ENCODE results near the gene TMEM223.
"Not testable (repeated sequence)": the region's sequence is repeated elsewhere in the genome, so short reads cannot be mapped to it uniquely, and the experiment has no call there.

The TMEM223 gene

GRCh38 chr11:62799486-62799885 is 7.7 kb upstream of the TMEM223 start:
- no peak for DNase-seq (ENCODE audit: low read depth)

DNA sequence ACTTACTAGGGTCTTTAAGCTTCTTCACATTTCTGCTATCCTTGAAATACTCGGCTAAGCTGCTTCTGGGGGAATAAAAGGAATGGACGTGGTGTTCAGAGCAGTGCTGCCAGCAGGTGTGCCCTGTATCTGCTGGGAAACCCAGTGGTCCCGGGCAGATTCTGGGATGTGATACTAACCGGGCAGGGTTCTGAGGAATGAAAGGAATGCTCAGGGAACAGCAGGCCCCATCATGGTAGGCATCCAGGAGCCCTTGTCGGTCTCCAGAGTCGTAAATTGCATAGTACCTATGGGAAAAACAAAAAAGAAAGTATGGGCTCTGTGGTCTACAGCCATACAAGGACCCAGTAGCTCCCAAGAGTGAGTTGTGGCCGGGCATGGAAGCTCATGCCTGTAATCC is 4.5 kb upstream of the TMEM223 start:
- no peak for DNase-seq (ENCODE audit: low read depth)

DNA sequence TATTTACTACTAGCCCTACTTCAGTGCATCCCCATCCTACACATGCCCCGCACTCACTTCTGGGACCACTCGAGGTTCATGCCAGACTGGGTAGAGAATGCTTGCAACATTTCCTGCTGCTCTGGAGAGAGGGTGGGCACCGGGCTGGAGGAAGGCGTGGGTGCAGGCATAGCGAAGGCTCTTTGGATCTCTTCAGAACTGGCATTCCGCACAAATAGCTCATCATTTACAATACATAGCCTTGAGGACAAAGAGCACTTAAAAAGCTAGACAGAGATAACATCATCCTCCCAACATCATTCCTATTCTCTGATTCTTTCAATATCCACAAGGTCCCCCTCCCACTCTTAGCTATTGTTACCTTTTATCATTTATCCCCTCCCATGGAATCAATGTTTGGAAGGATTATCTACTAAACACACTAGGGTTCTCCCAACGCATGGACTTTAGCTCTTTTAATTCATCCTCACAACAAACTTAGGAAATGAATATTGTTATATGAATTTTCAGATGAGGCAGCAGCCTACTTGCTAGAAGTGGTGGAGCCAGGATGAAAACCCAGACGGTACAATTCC is 2.5 kb upstream of the TMEM223 start:
- DNase-seq (ENCODE audit: low read depth) = no peak

GRCh38 chr11:62792202-62792575 is 383 bp upstream of the TMEM223 start:
- no peak for DNase-seq (ENCODE audit: low read depth)

DNA sequence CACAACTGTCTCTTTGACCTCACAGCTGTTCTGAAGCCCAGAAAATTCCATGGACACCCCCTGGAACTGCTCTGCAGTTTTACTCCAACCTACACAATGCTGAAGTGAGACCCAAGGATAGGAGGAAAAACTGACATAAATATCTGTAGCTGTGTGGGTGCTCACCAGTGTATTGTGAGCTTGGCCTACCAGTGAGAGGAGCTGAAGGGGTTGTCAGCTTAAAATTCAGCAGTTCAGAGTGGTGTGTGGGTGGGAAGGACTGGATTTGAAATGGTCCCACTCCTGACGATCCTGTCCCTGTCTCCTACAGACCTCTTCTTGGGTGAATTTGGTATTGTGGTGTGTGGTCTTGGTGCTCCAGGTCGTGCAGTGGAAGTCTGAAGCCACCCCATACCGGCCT is 2.2 kb downstream of the TMEM223 start:
- no peak for DNase-seq (ENCODE audit: low read depth)

DNA sequence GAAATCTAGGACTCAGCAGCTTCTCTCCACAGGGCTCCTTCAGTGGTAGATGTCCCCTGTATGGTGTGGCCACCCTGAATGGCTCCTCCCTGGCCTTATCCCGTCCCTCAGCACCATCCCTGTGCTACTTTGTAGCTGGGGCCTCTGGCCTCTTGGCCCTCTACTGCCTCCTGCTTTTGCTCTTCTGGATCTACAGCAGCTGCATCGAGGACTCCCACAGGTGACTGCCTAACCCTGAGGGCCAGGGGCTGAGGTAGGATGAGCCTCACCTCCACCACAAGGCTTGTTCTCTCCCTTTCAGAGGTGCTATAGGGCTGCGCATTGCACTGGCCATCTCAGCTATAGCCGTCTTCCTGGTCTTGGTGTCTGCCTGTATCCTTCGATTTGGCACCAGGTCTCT is 2.8 kb downstream of the TMEM223 start:
- DNase-seq (ENCODE audit: low read depth) = no peak

- peak; percentile 97 for DNase-seq (ENCODE audit: low read depth)
Measured at GRCh38 chr11:62787005-62787759, 4.6 kb downstream of the TMEM223 start, which contains the start of gene TMEM179B. Gene TMEM179B, plus strand, starts transcription at chr11:62787402. Its CDS starts 30 bp downstream, at chr11:62787432.

DNA sequence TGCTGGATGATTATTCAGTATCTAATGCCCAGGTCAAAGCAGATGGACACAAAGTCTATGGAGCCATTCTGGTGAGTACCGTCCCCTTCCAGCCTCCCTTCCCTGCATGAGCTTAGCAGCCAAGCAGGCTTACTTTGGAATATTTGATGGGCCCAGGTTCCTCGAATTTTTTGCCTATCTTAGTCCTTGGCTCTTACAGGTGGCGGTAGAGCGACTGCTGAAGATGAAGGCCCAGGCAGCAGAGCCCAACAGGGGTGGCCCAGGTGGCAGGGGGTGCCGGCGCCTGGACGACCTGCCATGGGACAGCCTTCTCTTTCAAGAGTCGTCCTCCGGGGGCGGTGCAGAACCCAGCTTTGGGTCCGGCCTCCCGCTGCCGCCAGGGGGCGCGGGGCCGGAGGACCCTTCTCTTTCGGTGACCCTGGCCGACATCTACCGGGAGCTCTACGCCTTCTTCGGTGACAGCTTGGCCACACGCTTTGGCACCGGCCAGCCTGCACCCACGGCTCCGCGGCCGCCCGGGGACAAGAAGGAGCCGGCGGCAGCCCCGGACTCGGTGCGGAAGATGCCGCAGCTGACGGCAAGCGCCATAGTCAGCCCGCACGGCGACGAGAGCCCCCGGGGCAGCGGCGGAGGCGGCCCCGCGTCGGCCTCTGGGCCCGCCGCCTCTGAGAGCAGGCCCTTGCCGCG is 5.3 kb downstream of the TMEM223 start:
- peak; percentile 72 for DNase-seq (ENCODE audit: low read depth)

DNA sequence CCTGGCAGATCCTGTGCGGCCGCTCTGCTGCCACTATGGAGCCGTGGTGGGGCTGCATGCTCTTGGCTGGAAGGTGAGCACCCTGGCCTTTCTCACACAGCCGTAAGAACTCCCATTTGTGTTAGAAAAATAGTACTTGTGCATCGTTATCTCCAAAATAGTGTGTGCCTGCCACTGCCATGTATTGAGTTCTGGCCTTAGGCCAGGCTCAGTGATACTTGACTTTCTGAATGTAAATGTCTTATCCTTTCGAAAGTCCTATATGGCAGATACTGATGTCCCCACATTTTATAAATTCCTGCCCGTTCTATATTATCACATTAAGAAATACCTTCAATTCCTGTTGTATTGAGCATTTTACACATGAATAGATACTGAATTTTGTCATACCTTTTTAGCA is 9.1 kb downstream of the TMEM223 start:
- no peak for DNase-seq (ENCODE audit: low read depth)

GRCh38 chr11:62778441-62778840 is 13.4 kb downstream of the TMEM223 start:
- DNase-seq (ENCODE audit: low read depth) = no peak

- no peak for DNase-seq (ENCODE audit: low read depth)
Measured at GRCh38 chr11:62777389-62777788, 14.4 kb downstream of the TMEM223 start.

DNA sequence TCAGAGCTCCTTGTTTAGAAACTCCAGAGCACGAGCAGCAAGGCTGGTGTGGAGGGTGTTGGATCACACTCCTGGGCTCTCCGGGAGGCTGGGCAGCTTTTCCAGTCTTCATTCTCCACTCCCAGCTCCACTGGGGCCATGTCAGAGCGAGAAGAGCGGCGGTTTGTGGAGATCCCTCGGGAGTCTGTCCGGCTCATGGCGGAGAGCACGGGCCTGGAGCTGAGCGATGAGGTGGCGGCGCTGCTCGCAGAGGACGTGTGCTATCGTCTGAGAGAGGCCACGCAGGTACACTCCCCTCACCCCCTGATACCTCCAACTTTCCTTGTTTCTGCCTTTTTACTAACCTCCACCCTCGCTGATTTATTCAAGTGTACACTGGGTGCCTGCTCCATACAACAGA is 16.2 kb downstream of the TMEM223 start:
- no peak for DNase-seq (ENCODE audit: low read depth)

GRCh38 chr11:62774407-62774806 is 17.4 kb downstream of the TMEM223 start:
- DNase-seq (ENCODE audit: low read depth) = no peak

- DNase-seq (ENCODE audit: low read depth) = peak; percentile 91
Measured at GRCh38 chr11:62771144-62772021, 20.4 kb downstream of the TMEM223 start, which contains the start of gene TAF6L. Gene TAF6L, plus strand, starts transcription at chr11:62771396. Its CDS starts 4,388 bp downstream, at chr11:62775784.

DNA sequence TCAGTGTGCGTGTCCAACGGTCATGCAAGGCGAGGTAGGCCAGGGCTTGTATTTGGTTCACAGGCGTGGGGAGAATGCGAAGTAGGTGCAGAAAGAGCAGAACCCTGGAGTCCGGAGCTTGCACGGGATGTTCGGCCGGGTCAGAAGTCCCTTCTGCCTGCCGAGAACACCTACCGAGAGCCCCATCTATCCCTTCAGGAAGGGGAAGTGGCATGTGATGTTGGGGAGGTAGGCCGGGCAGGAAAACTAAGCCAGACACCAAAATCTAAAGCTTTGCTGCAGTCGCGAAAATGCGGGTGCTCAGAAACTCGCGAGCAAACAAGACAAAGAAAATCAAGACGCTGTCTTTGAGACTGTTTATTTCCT is 21.0 kb downstream of the TMEM223 start:
- no peak for DNase-seq (ENCODE audit: low read depth)

GRCh38 chr11:62760867-62761227 is 31.0 kb downstream of the TMEM223 start:
- DNase-seq (ENCODE audit: low read depth) = not testable (repeated sequence)

DNA sequence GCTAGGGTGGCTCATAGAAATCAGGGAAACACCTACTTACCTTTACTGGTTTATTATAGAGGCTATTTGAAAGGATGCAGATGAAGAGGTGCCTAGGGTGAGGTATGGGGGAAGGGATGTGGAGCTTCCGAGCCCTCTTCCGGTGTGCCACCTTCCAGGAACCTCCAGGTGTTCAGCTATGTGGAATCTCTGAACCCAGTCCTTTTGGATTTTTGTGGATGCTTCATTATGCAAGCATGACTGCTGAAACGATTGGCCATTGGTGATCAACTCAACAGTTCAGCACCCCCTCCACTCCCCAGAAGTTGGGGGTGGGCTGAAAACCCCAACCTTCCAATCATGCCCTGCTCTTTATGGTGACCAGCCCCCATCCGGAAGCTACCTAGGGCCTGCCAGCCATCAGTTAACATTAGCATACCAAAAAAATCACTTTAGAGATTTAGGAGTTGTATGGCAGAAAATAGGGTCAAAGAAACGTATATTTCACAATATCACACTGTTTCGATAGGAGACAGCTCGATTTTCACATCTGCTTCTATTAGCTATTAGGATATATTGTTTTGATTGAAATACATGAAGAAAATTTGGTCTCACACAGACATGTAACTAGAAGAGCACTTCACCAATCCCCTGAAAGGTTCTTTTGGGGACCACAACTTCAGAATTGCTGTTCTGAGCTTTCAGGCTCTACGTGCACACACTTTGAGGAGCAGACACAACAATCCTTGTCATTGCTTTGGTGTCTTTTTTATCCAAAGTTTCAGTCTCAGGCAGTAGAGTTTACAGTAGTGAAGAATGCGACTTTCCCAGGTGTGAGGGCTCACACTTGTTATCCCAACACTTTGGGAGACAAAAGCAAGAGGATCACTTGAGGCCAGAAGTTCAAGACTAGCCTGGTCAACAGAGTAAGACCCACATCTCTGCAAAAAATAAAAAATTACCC is 33.7 kb downstream of the TMEM223 start:
- DNase-seq (ENCODE audit: low read depth) = no peak

DNA sequence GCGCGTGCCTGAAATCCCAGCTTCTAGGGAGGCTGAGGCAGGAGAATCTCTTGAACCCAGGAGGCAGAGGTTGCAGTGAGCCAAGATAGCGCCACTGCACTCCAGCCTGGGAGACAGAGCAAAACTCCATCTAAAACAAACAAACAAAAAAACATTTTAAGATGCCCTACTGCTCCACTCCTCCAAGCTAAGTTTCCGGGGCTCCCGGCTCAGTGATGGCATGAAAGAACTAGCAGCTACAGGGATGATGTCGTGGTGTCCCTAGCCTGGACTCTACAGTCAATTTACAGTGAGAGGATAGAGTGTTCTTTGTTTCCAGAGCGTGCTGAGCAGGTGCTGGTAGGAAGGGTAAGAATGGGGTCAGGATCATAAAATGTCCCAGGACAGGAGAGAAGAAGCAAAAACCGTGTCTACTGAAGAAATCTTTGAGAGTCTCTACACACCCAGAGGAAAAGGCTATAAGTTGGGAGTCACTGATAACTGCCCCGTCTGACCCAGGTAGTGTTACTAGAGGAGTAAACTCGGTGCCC is 36.7 kb downstream of the TMEM223 start:
- no peak for DNase-seq (ENCODE audit: low read depth)

- DNase-seq (ENCODE audit: low read depth) = peak; percentile 90
Measured at GRCh38 chr11:62753736-62754603, 37.8 kb downstream of the TMEM223 start, which contains the start of gene ZBTB3. Gene ZBTB3, minus strand, starts transcription at chr11:62754160. Its CDS starts 496 bp downstream, at chr11:62753664.

All from stimulated activated CD8-positive, alpha-beta memory T cell treated with anti-CD3 and anti-CD28 coated beads, Interleukin-4, amount 100 ng/mL, for 24 hours (primary cell).